ENCODE data around the gene SLC17A9. TPM values are rescaled to one million over a fixed set of nuclear protein-coding genes. Genes with fewer than 3 reads are reported as not detected.
A peak's percentile ranks its signal among the peaks of the same experiment; 100 is the strongest.

Gene SLC17A9
- total and polyA plus RNA-seq, 2 of the 8 experiments (the other 6 are each of a cell fraction or from before 2014, with no cell fraction given) = 23.5 to 35.2 TPM

- Histone ChIP-seq H3K18ac (ENCODE audit: extremely low read depth, low read length) (no peak overlapping the region), H2BK20ac (ENCODE audit: low read length) (no peak overlapping the region), H2BK120ac (replicated peaks; ENCODE audit: low read depth, low read length) (no peak overlapping the region), H3K27ac (ENCODE audit: low read depth, low read length) (no peak overlapping the region), H2BK5ac (ENCODE audit: low read depth, low read length) (0 out of 2 replicates have a peak overlapping the region, but pooled peaks have one; percentile 9), H3K23ac (ENCODE audit: insufficient read length) (no peak overlapping the region), H3K27me3 (replicated peaks in 1 of 4; ENCODE audit: control insufficient read depth in 3 of 4, extremely low read depth in 1 of 4, insufficient read depth in 3 of 4, low read length in 3 of 4) (peaks cover 0 to 3% (median 0%) of the 10 kb centered on the region in 4 experiments; a peak in 1 of 7 replicates), H3K79me1 (ENCODE audit: low read depth, low read length) (no peaks in the 10 kb centered on the region; the same call in 1 of the 2 replicates), H3K4me2 (ENCODE audit: insufficient read depth in 1 of 2, low read depth in 2 of 2, low read length in 2 of 2) (no peak overlapping the region), H2BK12ac (ENCODE audit: low read depth, low read length) (no peak overlapping the region), H3K14ac (ENCODE audit: insufficient read length) (no peak overlapping the region), H3K9me3 (ENCODE audit: insufficient read depth in 2 of 2, low read depth in 1 of 2, low read length in 1 of 2) (no peaks in the 10 kb centered on the region), H3K4me3 (ENCODE audit: extremely low read depth in 1 of 4, insufficient read depth in 2 of 4, low read depth in 3 of 4, low read length in 4 of 4) (no peak overlapping the region), H3K9ac (replicated peaks in 1 of 4; ENCODE audit: extremely low read depth in 1 of 4, low read depth in 3 of 4, low read length in 3 of 4) (no peak overlapping the region), H4K91ac (replicated peaks; ENCODE audit: insufficient read length, low read length) (no peak overlapping the region), H3K56ac (replicated peaks; ENCODE audit: insufficient read length, low read depth, low read length) (no peak overlapping the region), H4K20me1 (replicated peaks in 1 of 2; ENCODE audit: control insufficient read depth in 1 of 2, insufficient read depth in 2 of 2, low read length in 2 of 2) (peaks cover 0 to 1% of the 10 kb centered on the region in 2 experiments), H2AFZ (ENCODE audit: low read length) (no peak overlapping the region), H3K4ac (replicated peaks; ENCODE audit: insufficient read length, low read depth, low read length) (no peak overlapping the region), H4K5ac (ENCODE audit: insufficient read length, low read depth, low read length) (no peak overlapping the region), H4K8ac (ENCODE audit: extremely low read depth, insufficient read depth, low read length) (peak overlapping the region; percentile 51; the same call in 1 of the 2 replicates), H3K36me3 (ENCODE audit: control insufficient read depth in 2 of 4, insufficient read depth in 4 of 4, low read length in 3 of 4) (no peaks in the 10 kb centered on the region), H3K4me1 (replicated peaks in 1 of 4; ENCODE audit: control insufficient read depth in 3 of 4, insufficient read depth in 4 of 4, low read length in 3 of 4) (peaks cover 0 to 12% (median 6%) of the 10 kb centered on the region in 4 experiments; a peak in 5 of 7 replicates), H2BK15ac (ENCODE audit: low read length) (0 out of 2 replicates have a peak overlapping the region, but pooled peaks have one; percentile 29), H3K23me2 (ENCODE audit: low read depth, low read length) (no peaks in the 10 kb centered on the region), H2AK5ac (ENCODE audit: low read depth, low read length) (no peak overlapping the region), H3K79me2 (ENCODE audit: control insufficient read depth in 1 of 2, insufficient read depth in 2 of 2, low read length in 2 of 2) (no peaks in the 10 kb centered on the region)
- no peak for FAIRE-seq
- no peak for DNase-seq (ENCODE audit: low read depth in 1 of 2, low spot score in 2 of 2)
- WGBS, 2 experiments (ENCODE audit: extremely low coverage in 1 of 2, insufficient coverage in 1 of 2, insufficient read length in 1 of 2, insufficient replicate concordance in 2 of 2, low coverage in 1 of 2, low lambda C conversion rate in 2 of 2, missing lambda C conversion rate in 1 of 2) = 88% methylated on average over 19 of the region's 22 CpGs; no CpG with 5 or more reads in 1 of the 2 experiments
- TF ChIP-seq MAFK (IDR thresholded peaks at IDR 0.05; ENCODE audit: low read depth, low read length) (no peak), SP1 (IDR thresholded peaks at IDR 0.05; ENCODE audit: low read depth, low read length) (no peak), SIRT6 (IDR thresholded peaks at IDR 0.05; ENCODE audit: low read length) (no peak), FOSL1 (IDR thresholded peaks at IDR 0.05; ENCODE audit: insufficient read depth, low read depth, low read length) (no peak), JUND (IDR thresholded peaks at IDR 0.05; ENCODE audit: low read length) (no peak), TAF7 (optimal IDR thresholded peaks at IDR 0.05; ENCODE audit: borderline replicate concordance, low read depth, low read length) (no peak), HDAC6 (IDR thresholded peaks at IDR 0.05; ENCODE audit: low read depth, low read length) (no peak), EZH2 (IDR thresholded peaks at IDR 0.05; ENCODE audit: low read depth, low read length, severe bottlenecking) (no peak), EP300 (IDR thresholded peaks at IDR 0.05; ENCODE audit: borderline replicate concordance in 1 of 2, low read depth in 2 of 2, low read length in 2 of 2) (no peak), SAP30 (IDR thresholded peaks at IDR 0.05; ENCODE audit: insufficient read depth, insufficient replicate concordance, low read length) (no peak)
- POLR2A ChIA-PET (ENCODE audit: partially characterized antibody) = interaction anchor here (0.8 to 1.2 kb wide), 2 partner anchors 14 to 22 kb away, joined by 3 read pairs; no protein-coding TSS in a partner anchor
- CTCF ChIA-PET (ENCODE audit: partially characterized antibody) = interaction anchor here (0.7 to 2.3 kb wide), 4 partner anchors 11 to 33 kb away, joined by 3 to 10 read pairs (median 4); no protein-coding TSS in a partner anchor
Observed at GRCh38 chr20:62990306-62990825, 37.9 kb downstream of the SLC17A9 start.

Measured in H1 (cell line).